Kidney (tissue), 11 donors: Measurements from ENCODE around the gene CTAGE8. TPM values are rescaled to one million over a fixed set of nuclear protein-coding genes. Genes with fewer than 3 reads are reported as not detected.
"Not testable (repeated sequence)": the region's sequence is repeated elsewhere in the genome, so short reads cannot be mapped to it uniquely, and the experiment has no call there.

Source experiments
- DNase-seq, 5 donors: peaks; one replicate each; pipeline ENCODE4 v3.0.0-alpha.2; 2013 to 2020
- FAIRE-seq: peaks from 2 replicates; lab custom pipeline; 2012; peaks lifted over from hg19 to GRCh38; lab: Jason Lieb, UNC
- H3K27ac ChIP-seq, 2 donors: one replicate each; pipeline ENCODE4 v1.7.0; 2013; ENCODE audit warnings: low read depth in 2 of 2, low read length in 2 of 2, inconsistent platforms in 1 of 2
- H3K27me3 ChIP-seq: one replicate; pipeline ENCODE4 v1.7.1; 2013; ENCODE audit warnings: low read length, inconsistent platforms; ENCODE audit not compliant: control insufficient read depth, insufficient read depth
- H3K36me3 ChIP-seq, 3 donors: one replicate each; pipeline versions ENCODE4 v1.7.0 to v1.7.1; 2013; ENCODE audit warnings: low read length in 3 of 3, control low read depth in 1 of 3, inconsistent platforms in 1 of 3; ENCODE audit not compliant: insufficient read depth in 3 of 3, control insufficient read depth in 2 of 3
- H3K4me1 ChIP-seq, 3 donors: one replicate each; pipeline versions ENCODE4 v1.7.0 to v1.7.1; 2013; ENCODE audit warnings: low read length in 3 of 3, inconsistent platforms in 1 of 3, low read depth in 1 of 3; ENCODE audit not compliant: control insufficient read depth in 2 of 3, insufficient read depth in 2 of 3
- H3K4me3 ChIP-seq, 3 donors: one replicate each; pipeline versions ENCODE4 v1.7.0 to v1.8.1; 2013; ENCODE audit warnings: low read length in 3 of 3, control low read depth in 1 of 3, inconsistent platforms in 1 of 3
- H3K9ac ChIP-seq, 3 donors: one replicate each; pipeline versions ENCODE4 v1.7.0 to v1.7.1; 2013; ENCODE audit warnings: low read length in 3 of 3, control low read depth in 1 of 3, inconsistent platforms in 1 of 3
- H3K9me3 ChIP-seq, 3 donors: one replicate each; pipeline versions ENCODE4 v1.7.0 to v1.7.1; 2013; ENCODE audit warnings: low read length in 3 of 3, control low read depth in 1 of 3, inconsistent platforms in 1 of 3; ENCODE audit not compliant: control insufficient read depth in 2 of 3, insufficient read depth in 1 of 3
- intact Hi-C: fragments of 100-400 bp; cut with DNase I; formaldehyde crosslinking; loops from one replicate; pipeline ENCODE4 v1.11.1; 2022
- polyA plus RNA-seq: library from polyadenylated mRNA; stranded (reverse); fragments of 350-450 nt; fragmentation: Illumina TruSeq; extraction: RNeasy Lipid Tissue Mini Kit (QIAGEN cat#74804); gene quantifications from one replicate; pipeline ENCODE4 v1.2.3, GENCODE V29; 2014; ENCODE audit warnings: low read depth, low replicate concordance; ENCODE audit not compliant: insufficient read depth
- total RNA-seq: library from RNA; stranded (reverse); fragmentation: NEBNext Ultra II Directional; extraction: Animal tissue kit (Norgen Biotek cat#: 25700); gene quantifications from one replicate; pipeline ENCODE4 v1.2.1, GENCODE V29; 2021
- donor health status: control.
- donor health status: control.
- donor health status: DM: yes; HTN: yes; CAD: no.
- donor health status: Normal renal cell carcinoma (clear cell type).

CTAGE8 gene
- total and polyA plus RNA-seq, 2 donors from 2014 or later, result 4.3 to 5.4 TPM

GRCh38 chr7:144218581-144218980 lies 50.5 kb downstream of the CTAGE8 start:
- DNase-seq, result peak in 2 of 5 donors; percentile 16 to 22
- FAIRE-seq, H3K27me3 ChIP-seq, H3K9ac ChIP-seq, H3K36me3 ChIP-seq, intact Hi-C loops, H3K4me1 ChIP-seq, H3K27ac ChIP-seq, H3K4me3 ChIP-seq, H3K9me3 ChIP-seq: not testable (repeated sequence)

- H3K27ac ChIP-seq, H3K9ac ChIP-seq, FAIRE-seq, H3K36me3 ChIP-seq, H3K4me3 ChIP-seq, H3K9me3 ChIP-seq, DNase-seq, intact Hi-C loops, H3K27me3 ChIP-seq, H3K4me1 ChIP-seq: not testable (repeated sequence)
Observed at GRCh38 chr7:144217200-144217599, 51.9 kb downstream of the CTAGE8 start.

Other genes with a start within 250 kb of the CTAGE8 start
- gene OR2A5, start 220.3 kb downstream of the CTAGE8 start, total RNA-seq, result not detected
- not detected for gene OR2A5, start 220.3 kb downstream of the CTAGE8 start, polyA plus RNA-seq
- not detected for gene OR2A25, start 199.5 kb downstream of the CTAGE8 start, total RNA-seq
- not detected for gene OR2A25, start 199.5 kb downstream of the CTAGE8 start, polyA plus RNA-seq
- gene OR2A12, start 183.0 kb downstream of the CTAGE8 start, total RNA-seq, result not detected
- not detected for gene OR2A12, start 183.0 kb downstream of the CTAGE8 start, polyA plus RNA-seq
- not detected for gene OR2A2, start 159.7 kb downstream of the CTAGE8 start, total RNA-seq
- gene OR2A2, start 159.7 kb downstream of the CTAGE8 start, polyA plus RNA-seq, result not detected
- gene OR2A14, start 146.1 kb downstream of the CTAGE8 start, total RNA-seq, result not detected
- gene OR2A14, start 146.1 kb downstream of the CTAGE8 start, polyA plus RNA-seq, result not detected
- gene CTAGE4, start 85.8 kb downstream of the CTAGE8 start, total RNA-seq, result 4.9 TPM
- 4.2 TPM for gene CTAGE4, start 85.8 kb downstream of the CTAGE8 start, polyA plus RNA-seq
- gene ARHGEF35, start 73.5 kb downstream of the CTAGE8 start, total RNA-seq, result 22.1 TPM
- 9.5 TPM for gene ARHGEF35, start 73.5 kb downstream of the CTAGE8 start, polyA plus RNA-seq
- 0.06 TPM for gene OR2A42, start 29.7 kb downstream of the CTAGE8 start, total RNA-seq
- 0.13 TPM for gene OR2A42, start 29.7 kb downstream of the CTAGE8 start, polyA plus RNA-seq
- 12.3 TPM for gene OR2A7, start 4.5 kb downstream of the CTAGE8 start, total RNA-seq
- 3.5 TPM for gene OR2A7, start 4.5 kb downstream of the CTAGE8 start, polyA plus RNA-seq
- gene OR2A1, start 43.1 kb upstream of the CTAGE8 start, total RNA-seq, result not detected
- not detected for gene OR2A1, start 43.1 kb upstream of the CTAGE8 start, polyA plus RNA-seq
- gene ARHGEF5, start 86.1 kb upstream of the CTAGE8 start, total RNA-seq, result 43.5 TPM
- 15.2 TPM for gene ARHGEF5, start 86.1 kb upstream of the CTAGE8 start, polyA plus RNA-seq
- not detected for gene NOBOX, start 134.4 kb upstream of the CTAGE8 start, total RNA-seq
- not detected for gene NOBOX, start 134.4 kb upstream of the CTAGE8 start, polyA plus RNA-seq